A172 (cell line): ENCODE data around the gene LIN54. TPM values are rescaled to one million over a fixed set of nuclear protein-coding genes. Genes with fewer than 3 reads are reported as not detected.

ENCODE experiments used
- DNase-seq: peaks from one replicate; pipeline ENCODE4 v3.0.0-alpha.2; 2015; ENCODE audit warnings: low spot score
- total RNA-seq: library from RNA; depleted of rRNA; stranded (reverse); fragments of >200 nt; shearing (Covaris generic); gene quantifications from 2 replicates; pipeline ENCODE4 v1.2.3, GENCODE V29; 2014; rRNA removed

LIN54 gene
- total RNA-seq, 1 experiment from 2014 or later, result 33.5 TPM

DNA sequence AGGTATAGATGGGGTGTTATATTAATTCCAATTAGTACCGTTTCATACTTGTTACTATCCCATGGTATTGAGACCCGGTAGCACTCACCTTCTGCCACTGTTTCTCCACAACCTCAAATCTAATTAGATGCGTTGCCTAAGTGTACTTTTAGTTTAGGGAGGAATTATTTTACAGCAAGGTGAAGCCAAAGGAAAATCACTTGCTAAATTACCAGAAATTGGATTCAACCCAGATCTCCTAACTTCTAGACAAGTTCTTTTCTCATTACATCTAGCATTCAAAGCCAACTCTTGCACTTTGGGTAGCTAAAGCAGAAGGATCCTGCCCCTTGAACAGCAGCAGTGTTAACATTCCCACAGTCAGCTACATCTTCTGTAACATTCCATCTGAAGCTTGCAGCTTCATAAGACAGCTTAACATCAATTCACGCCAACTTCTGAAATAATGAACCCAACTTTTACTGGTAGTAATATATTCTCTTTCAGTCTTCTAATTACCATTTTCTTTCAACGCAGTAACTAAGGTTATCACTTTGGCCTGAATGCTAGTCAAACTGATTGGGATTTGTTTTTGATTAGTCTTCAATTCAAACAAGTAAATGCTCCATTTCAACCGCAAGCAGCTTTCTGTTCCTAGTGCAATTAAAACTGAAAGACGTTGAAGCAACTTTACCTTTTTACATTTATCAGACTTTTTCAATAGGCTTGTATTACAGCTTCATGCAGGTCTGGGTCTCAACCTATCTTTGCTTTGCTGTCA, 118.7 kb downstream of the LIN54 start:
- peak; percentile 16 for DNase-seq

DNA sequence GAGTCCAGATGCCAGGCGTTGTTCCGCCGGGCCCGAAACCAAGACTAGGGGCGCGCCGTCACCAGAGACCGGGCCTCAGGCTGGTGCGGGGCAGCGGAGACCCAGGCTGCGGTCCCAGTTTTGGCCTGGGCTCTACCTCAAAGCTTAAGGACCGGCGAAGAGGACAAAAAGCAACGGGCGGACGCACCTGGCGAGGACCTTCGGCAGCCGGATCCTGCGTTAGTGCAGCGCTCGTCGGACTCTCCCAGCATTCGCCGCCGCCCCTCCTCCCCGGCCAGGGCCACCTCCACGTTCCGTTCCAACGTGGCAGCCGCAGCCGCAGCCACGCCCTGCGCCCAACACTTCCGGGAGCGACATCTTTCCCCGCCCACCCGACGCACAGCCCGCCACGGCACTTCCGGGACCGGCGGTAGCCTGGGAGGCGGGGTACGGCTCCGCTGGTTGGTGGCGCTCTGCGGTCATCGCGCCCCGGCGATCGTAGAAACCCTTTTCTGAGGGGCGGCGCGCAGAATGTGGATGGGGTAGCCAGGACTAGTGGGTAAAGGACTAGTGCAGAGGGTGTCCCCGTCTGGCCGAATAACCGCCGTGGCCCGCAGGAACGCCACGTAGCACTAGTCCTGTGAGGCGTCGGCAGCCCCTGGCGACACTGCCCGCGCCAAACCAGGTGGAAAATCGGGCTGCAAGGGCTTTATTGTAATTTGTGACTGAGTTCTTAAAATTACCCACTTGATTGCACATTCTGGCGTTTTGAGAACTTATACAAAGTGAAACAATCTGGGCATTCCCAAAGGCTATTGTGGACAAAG, 119.5 kb downstream of the LIN54 start, which contains the start of gene SEC31A:
TSS of gene SEC31A (minus strand) at position 253 of the 806 bp plus-strand sequence. CDS start 9,217 bp downstream, outside the sequence.
- DNase-seq, result peak; percentile 83

DNA sequence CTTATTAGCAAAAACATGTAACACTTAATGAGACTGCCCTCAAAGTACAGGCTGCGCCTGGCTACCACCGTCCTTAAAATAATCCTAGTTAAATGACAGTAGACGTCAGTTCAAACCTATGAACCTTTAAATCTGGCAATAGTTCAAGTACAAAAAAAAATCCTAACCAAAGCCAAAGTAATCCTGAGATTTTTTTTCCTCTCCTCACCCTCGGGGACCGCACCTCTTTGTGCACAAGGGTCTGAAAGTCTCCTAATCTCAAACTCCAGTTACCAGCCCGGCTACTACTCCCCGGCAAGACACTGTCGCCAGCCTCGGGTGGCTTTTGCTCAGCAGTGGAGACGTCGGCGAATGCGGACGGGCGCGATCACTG, 120.1 kb downstream of the LIN54 start:
- peak; percentile 3 for DNase-seq

DNA sequence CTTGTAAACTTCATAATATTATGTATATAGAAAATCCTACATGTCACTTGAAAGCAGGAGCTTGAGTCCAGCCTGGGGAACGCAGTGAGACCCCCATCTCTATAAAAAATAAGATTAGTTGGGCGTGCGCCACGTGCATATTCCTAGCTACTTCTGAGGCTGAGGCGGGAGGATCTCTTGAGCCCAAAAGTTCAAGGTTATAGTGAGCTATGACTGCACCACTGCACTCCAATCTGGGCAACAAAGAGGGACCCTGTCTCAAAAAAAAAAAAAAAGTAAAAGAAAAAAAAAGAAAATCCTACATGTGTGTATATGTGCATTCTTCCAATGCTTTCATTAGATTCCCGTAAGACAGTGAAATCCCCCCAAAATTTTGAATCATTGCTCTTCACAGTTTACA, 121.3 kb downstream of the LIN54 start:
- DNase-seq, result no peak

DNA sequence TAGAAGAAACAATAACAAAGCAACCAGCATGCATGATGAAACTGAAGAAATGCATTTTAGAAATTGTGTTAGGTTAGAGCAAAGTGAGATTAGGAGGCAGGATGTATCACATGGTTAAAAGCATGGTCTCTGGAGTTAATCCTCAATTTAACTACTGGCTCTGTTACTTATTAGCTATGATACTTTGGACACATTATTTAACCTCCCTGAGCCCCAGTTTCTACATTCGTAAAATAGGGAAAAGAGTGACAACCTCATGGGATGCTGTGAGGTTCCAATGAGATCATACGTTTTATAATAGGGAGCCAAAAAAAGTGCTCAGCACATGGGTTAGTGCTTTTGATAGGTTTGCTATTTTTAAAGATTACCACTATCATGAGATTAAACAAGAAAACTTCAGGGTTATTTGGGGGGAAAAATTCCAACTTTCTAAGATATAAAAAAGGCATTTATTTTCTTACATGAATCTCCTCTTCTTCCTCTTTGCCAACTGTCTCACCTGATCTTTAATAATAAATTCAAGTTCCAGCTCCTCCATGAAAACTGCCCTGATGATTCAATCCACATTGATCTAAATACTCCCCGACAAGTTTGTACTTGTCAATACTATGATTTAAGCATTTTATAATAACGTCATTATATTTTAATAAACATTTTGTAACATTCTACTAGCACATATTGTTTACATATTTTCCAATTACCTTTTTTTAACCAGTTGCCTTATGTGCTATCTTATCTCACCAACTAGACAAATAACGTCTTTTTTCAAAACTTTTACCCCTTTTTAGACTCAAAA, 124.3 kb downstream of the LIN54 start:
- no peak for DNase-seq

DNA sequence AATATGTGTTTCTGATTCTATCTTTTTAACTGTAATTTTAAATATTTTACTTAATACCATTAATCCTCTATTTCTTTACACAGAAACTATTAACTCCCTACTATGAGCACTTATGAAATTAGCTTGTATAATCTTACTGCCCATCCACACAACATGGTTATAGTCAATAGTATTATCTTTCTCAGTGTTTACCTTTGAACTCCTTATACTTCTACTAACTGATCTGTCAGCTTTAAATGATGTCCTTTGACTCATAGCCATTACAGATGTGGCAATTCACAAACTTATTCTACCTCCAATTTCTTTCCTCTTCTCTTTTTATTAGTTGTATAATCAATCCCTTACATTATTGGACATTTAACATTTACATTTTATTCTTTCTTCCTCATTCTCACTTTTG, 125.2 kb downstream of the LIN54 start:
- DNase-seq, result no peak

Other genes starting within 250 kb of the LIN54 start
- gene SCD5, start 212.0 kb downstream of the LIN54 start, total RNA-seq, result 11.9 and 16.6 TPM in 2 replicates
- gene SEC31A, start 119.7 kb downstream of the LIN54 start, total RNA-seq, result 146 and 150 TPM in 2 replicates
- 2.9 and 4.6 TPM in 2 replicates for gene THAP9, start 110.1 kb downstream of the LIN54 start, total RNA-seq
- 94.3 and 103 TPM in 2 replicates for gene COPS4, start 24.4 kb upstream of the LIN54 start, total RNA-seq
- 2.7 and 6.7 TPM in 2 replicates for gene PLAC8, start 103.9 kb upstream of the LIN54 start, total RNA-seq